Measurements from ENCODE around the gene CCDC91. TPM values are rescaled to one million over a fixed set of nuclear protein-coding genes. Genes with fewer than 3 reads are reported as not detected.

CCDC91 gene
- polyA plus RNA-seq, 1 donor (not counting 4 experiments of a cell fraction or from before 2014, with no cell fraction given): 26.5 TPM

DNA sequence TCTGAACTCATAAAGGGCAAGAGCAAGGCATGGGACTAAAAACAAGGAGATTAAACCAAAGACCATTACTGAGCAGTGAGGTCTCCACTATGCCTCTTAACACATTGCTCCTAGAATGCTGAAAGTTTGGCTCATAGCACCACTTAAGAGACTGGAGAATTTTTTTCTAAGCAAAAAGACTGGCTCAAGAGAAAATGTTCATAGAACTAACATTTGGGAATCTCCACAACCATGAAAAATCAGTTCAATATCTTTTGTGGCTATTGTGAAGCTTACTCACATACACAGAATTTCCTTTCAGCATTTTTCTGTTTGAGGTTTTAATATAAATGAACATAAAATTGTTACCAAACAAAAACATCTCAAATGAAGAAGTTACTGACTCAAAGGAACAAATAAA lies 255.8 kb downstream of the CCDC91 start:
- FAIRE-seq: no peak
- TF ChIP-seq, protein P1, sequence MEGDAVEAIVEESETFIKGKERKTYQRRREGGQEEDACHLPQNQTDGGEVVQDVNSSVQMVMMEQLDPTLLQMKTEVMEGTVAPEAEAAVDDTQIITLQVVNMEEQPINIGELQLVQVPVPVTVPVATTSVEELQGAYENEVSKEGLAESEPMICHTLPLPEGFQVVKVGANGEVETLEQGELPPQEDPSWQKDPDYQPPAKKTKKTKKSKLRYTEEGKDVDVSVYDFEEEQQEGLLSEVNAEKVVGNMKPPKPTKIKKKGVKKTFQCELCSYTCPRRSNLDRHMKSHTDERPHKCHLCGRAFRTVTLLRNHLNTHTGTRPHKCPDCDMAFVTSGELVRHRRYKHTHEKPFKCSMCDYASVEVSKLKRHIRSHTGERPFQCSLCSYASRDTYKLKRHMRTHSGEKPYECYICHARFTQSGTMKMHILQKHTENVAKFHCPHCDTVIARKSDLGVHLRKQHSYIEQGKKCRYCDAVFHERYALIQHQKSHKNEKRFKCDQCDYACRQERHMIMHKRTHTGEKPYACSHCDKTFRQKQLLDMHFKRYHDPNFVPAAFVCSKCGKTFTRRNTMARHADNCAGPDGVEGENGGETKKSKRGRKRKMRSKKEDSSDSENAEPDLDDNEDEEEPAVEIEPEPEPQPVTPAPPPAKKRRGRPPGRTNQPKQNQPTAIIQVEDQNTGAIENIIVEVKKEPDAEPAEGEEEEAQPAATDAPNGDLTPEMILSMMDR (optimal IDR thresholded peaks at IDR 0.05 in 1 of 3, IDR thresholded peaks at IDR 0.05 in 1 of 3, conservative IDR thresholded peaks at IDR 0.05 in 1 of 3; ENCODE audit: extremely low read depth in 1 of 3, insufficient read depth in 2 of 3, low read length in 3 of 3): no peak
- TF ChIP-seq EZH2 (IDR thresholded peaks at IDR 0.05; ENCODE audit: low read length): no peak
- no peak overlapping the region for H3K4me2 ChIP-seq (ENCODE audit: control insufficient read depth, extremely low read depth, insufficient read depth, low read depth, low read length)
- H3K9me1 ChIP-seq (ENCODE audit: control insufficient read depth, extremely low read depth, insufficient read depth, low read length): no peaks in the 10 kb centered on the region
- no peak for DNase-seq (ENCODE audit: low read depth, low spot score)
- H2AFZ ChIP-seq (ENCODE audit: control insufficient read depth, low read length): no peak overlapping the region
- no peaks in the 10 kb centered on the region for H3K9me3 ChIP-seq (ENCODE audit: control insufficient read depth, low read depth, low read length)
- no peaks in the 10 kb centered on the region for H4K20me1 ChIP-seq (ENCODE audit: control insufficient read depth, extremely low read depth, insufficient read depth, low read length)
- no peaks in the 10 kb centered on the region for H3K4me1 ChIP-seq (ENCODE audit: control insufficient read depth, extremely low read depth, insufficient read depth, low read length)
- H3K27me3 ChIP-seq (ENCODE audit: control insufficient read depth, extremely low read depth, insufficient read depth, low read length): no peaks in the 10 kb centered on the region
- no peak overlapping the region for H3K9ac ChIP-seq (ENCODE audit: control insufficient read depth, extremely low read depth, insufficient read depth, low read length)
- no peak overlapping the region for H3K27ac ChIP-seq (ENCODE audit: control insufficient read depth, insufficient read depth, low read length)
- dilution Hi-C loops (cut with MboI; ENCODE audit: extremely low pct_ligation_motif_present, low sequenced_read_pairs): no loop called here
- H3K4me3 ChIP-seq (ENCODE audit: control insufficient read depth in 2 of 3, extremely low read depth in 1 of 3, insufficient read depth in 2 of 3, low read depth in 1 of 3, low read length in 3 of 3): no peak overlapping the region
- no peaks in the 10 kb centered on the region for H3K79me2 ChIP-seq (ENCODE audit: control insufficient read depth, insufficient read depth, low read length)
- H3K36me3 ChIP-seq (ENCODE audit: control insufficient read depth in 2 of 2, extremely low read depth in 1 of 2, insufficient read depth in 2 of 2, low read length in 2 of 2): no peaks in the 10 kb centered on the region

DNA sequence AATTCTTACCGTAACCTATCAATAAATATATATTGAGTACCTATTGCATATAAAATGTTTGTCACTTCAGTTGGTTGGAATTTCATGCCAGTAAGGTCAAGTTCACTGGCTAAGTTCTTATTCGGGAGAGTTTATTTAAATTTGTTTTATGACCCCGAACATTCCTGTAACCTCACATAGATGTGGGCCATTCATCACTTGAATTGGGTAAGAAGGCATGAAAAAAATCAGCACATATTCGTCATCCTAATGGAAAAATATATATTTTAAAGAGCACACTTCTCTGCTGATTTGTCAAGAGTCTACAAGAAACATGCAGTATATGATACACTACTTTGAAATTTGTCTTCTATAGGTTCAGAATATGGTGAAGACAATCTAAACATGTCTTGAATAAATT lies 263.4 kb downstream of the CCDC91 start:
- H3K27ac ChIP-seq (ENCODE audit: control insufficient read depth, insufficient read depth, low read length): no peak overlapping the region
- H3K9me1 ChIP-seq (ENCODE audit: control insufficient read depth, extremely low read depth, insufficient read depth, low read length): no peaks in the 10 kb centered on the region
- DNase-seq (ENCODE audit: low read depth, low spot score) (no peak), FAIRE-seq (no peak)
- H3K36me3 ChIP-seq (ENCODE audit: control insufficient read depth in 2 of 2, extremely low read depth in 1 of 2, insufficient read depth in 2 of 2, low read length in 2 of 2): no peaks in the 10 kb centered on the region
- no peaks in the 10 kb centered on the region for H3K79me2 ChIP-seq (ENCODE audit: control insufficient read depth, insufficient read depth, low read length)
- H3K4me2 ChIP-seq (ENCODE audit: control insufficient read depth, extremely low read depth, insufficient read depth, low read depth, low read length): no peak overlapping the region
- H3K9me3 ChIP-seq (ENCODE audit: control insufficient read depth, low read depth, low read length): no peaks in the 10 kb centered on the region
- no peak for TF ChIP-seq EZH2 (IDR thresholded peaks at IDR 0.05; ENCODE audit: low read length)
- TF ChIP-seq, protein P1 (optimal IDR thresholded peaks at IDR 0.05 in 1 of 3, IDR thresholded peaks at IDR 0.05 in 1 of 3, conservative IDR thresholded peaks at IDR 0.05 in 1 of 3; ENCODE audit: extremely low read depth in 1 of 3, insufficient read depth in 2 of 3, low read length in 3 of 3): no peak
- H3K27me3 ChIP-seq (ENCODE audit: control insufficient read depth, extremely low read depth, insufficient read depth, low read length): no peaks in the 10 kb centered on the region
- H3K4me1 ChIP-seq (ENCODE audit: control insufficient read depth, extremely low read depth, insufficient read depth, low read length): no peaks in the 10 kb centered on the region
- no peak overlapping the region for H3K9ac ChIP-seq (ENCODE audit: control insufficient read depth, extremely low read depth, insufficient read depth, low read length)
- no peak overlapping the region for H3K4me3 ChIP-seq (ENCODE audit: control insufficient read depth in 2 of 3, extremely low read depth in 1 of 3, insufficient read depth in 2 of 3, low read depth in 1 of 3, low read length in 3 of 3)
- dilution Hi-C loops (cut with MboI; ENCODE audit: extremely low pct_ligation_motif_present, low sequenced_read_pairs): no loop called here
- no peaks in the 10 kb centered on the region for H4K20me1 ChIP-seq (ENCODE audit: control insufficient read depth, extremely low read depth, insufficient read depth, low read length)
- no peak overlapping the region for H2AFZ ChIP-seq (ENCODE audit: control insufficient read depth, low read length)
